ENCODE measurements around the gene FGD4.
A peak's percentile ranks its signal among the peaks of the same experiment; 100 is the strongest.

Gene FGD4

DNA sequence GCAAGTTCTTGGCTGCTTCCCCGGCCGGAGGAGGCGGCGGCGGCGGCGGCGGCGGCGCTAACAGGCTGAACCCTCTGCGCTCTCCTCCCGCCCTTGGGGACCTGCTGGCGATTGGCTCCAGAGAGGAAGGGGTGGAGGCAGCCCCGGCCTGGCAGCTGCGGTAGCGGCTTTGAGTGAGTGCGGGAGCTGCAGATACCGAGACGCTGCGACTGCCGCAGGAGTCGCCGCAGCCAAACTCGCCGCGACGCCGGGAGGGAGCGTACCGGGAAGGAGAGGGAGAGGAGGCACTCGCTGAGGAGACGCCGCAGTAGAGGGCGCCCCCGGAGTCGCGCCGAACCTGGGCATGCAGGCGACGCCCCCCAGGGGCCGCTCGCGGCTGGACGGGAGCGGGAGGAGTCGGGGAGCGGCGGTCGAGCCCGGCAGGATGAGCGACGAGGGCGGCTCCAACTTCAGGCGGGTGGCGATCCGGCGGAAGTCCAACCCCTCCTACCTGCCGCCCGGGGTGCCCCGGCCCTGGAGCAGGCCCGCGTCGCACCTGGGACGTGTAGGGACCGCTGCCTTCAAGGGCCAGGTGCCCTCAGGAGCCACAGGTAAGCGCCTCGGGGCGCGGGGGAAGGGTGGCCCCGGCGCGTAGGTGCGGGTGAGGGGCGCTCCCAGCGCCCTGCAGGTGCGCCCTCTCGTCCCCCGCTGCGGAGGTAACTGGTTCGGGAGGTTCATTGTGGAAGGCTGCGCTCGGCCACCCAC, at the start of gene FGD4:
FGD4 (plus strand) TSS at position 189 of the 744 bp plus-strand sequence.
- DNase-seq = peak; percentile 81

DNA sequence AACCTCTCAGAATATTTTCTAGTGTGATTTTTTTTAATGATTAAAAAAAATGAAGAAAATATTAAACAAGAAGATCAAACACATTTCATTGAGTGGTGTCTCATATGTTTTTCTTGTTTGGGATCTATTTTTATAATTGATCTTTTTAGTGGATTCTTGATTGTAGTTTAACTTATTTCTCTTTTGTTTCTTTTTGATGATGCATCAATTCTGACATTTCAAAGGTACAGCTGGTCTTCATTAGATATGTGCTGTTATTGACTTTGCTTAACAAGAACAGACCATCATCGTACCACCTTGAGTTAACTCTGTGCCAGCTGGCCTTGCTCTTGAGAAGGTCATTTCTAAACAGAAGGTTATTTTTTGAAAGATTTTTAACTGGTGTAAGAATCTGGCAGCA, 45.8 kb upstream of the FGD4 start:
- no peak for DNase-seq

DNA sequence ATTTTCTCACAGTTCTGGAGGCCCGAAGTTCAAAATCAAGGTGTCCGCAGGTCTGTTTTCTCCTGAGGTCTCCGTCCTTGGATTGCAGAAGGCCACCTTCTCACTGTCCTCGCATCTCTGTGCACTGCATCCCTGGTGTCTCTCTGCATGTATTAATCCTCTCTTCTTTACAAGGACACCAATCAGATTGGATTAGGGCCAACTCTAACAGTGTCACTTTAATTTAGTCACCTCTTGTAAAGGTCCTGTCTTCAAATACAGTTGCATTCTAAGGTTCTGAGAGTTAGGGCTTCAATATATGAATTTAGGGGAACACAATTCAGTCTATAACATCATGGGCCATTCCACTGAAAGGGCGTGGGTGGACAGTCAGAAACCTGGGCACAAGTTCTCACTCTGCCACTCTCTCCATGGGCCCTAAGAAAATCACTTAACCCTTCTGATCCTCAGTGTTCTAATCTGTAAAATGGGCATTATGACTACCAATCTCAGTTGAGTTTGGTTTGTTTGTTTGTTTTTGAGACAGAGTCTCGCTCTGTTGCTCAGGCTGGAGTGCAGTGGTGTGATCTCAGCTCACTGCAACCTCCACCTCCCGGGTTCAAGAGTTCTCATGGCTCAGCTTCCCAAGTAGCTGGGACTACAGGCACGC, 41.6 kb upstream of the FGD4 start:
- no peak for DNase-seq

DNA sequence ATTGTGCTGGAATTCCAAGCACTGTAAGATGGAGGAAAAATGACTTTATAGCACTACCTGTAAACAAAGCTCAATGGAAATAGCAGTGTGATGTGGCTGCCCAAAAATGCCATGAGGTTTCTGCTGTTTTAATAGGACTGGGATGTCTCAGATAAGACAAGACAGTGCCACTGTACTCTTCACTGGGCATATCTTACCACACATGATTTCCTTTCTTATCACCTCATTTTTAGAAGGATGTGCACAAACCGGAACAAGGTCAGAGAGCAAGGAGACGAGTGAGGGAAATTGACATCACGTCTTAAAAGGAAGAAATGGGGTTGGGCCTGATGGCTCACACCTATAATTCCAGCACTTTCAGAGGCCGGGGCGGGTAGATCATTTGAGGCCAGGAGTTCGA, 38.4 kb upstream of the FGD4 start:
- no peak for DNase-seq

DNA sequence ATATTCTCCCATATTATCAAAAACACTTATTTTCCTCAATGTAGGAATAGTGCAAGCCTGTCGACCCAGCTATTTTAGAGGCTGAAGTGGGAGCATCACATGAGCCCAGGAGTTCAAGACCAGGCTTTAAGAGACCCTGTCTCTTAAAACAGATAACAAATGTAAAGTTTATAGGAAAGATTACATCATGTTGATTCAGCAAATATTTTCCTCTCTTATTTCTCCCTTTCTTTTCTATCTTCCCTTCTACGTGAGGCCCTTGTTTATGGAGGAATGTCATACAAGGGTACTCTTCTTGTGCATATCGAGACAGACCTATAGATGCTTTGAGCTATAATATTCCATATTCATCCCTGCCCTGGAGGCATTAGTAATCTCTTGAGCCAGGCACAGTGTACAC, 36.5 kb upstream of the FGD4 start:
- no peak for DNase-seq

DNA sequence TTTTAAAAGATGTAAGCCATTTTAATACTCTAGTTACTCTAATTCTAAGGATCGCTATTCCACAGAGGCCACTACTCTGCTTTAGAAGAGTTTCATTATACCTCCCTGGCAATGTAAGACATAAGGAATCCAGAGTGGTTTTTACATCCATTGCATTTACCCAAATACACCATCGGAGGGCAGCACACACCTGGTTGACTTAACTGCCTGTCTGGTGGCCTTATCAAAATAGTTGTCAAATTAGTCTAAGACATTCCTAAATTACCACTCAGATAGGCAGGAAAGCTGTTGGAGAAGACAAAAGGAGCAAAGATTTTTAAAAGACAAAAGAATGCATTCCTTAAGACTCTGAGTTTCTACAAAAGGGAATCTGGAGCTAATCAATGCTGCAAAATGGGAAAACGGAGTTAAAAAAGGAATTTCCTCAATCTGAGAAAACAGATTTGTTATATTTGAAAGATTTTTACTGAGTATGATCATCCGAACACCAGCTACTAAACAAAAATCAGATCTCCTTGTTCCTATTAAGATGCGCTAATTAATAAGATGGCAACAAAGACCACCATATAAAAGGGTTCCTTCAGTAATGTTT, 33.8 kb upstream of the FGD4 start:
- DNase-seq = no peak

DNA sequence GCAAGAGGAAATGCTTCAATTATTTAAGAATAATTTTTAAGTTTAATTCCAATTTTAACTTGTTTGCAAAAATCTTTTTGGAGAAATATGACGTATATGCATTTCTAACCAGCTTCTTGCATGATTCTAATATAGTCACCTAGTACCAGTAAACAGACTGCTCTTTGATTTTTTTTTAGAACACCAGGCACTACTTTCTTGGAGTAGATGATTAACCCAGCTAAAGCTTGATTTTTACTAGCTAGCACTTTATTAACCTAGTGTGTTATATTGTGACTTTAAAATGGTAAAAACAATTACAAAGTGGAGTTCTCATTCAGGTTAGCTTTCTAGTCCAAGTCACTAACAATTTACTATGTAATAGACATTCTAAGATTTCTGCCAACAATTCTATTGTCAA, 32.6 kb upstream of the FGD4 start:
- no peak for DNase-seq

DNA sequence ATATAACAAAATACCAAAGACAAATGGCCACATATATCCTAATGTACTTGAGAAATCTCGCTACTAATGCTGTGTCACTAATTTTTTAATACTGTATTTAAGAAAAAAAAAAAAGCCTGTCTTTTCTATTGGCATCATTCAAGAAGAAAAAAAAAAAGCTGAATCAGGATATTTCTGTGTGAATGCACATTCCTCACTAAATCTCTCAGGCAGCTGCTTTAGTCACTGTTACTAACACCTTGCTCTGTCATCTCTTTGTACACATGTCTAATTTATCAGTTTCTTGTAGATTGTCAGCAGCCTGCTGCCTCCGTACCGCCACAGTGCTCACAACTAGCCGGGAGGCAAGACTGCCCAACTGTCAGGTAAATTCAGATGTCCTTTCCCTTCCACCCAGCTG, 32.0 kb upstream of the FGD4 start:
- DNase-seq = no peak

DNA sequence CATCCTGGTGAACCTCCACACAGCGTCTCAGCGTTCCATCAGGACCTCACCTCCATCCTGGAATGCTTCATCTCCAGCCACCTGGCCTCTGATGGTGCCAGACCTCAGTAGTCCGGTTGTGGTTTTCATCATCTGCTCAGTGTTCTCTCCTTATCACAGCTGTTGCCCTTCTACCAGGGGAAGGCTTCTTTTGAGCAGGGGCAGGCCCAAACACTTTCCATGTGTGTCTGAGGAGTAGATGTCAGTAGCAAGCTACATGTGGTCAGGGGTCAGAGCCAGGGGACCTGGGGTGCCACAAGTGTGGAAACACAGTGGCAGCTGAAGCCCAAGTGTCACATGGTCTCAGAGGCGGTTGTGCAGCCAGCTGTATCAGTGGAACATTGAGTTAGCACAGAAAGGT, 30.2 kb upstream of the FGD4 start:
- DNase-seq = no peak

DNA sequence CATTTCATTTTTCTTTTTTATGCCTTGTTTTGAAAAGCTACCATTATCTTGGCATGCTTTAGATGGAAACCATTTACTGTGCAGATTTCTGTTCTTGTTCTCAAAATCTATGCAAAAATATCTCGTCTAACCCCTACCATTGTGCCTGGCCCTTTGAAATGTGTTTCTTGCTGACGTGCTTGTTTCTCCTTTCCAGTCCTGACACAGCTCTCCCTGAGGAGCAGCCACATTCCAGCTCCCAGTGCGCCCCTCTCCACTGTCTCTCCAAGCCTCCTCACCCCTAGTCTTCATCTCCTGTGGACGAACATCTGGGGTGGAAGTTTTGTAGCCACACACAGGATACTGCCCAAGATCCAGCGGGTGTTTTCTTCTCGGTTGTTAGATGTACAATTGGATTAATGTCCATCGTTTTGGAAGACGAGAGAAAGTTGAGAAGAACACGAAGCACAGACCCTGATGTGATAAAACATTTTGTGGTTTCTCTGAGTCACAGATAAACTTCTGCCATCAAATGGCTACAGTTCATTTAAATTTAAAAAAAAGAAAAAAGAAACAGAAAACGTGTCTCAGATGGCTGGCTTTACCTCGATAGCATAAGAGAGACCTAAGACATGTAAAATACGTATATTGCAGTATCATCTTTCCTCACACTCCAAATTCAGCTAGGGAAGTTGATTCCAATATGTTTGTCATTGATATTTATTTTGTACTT, 21.9 kb upstream of the FGD4 start:
- DNase-seq = no peak

DNA sequence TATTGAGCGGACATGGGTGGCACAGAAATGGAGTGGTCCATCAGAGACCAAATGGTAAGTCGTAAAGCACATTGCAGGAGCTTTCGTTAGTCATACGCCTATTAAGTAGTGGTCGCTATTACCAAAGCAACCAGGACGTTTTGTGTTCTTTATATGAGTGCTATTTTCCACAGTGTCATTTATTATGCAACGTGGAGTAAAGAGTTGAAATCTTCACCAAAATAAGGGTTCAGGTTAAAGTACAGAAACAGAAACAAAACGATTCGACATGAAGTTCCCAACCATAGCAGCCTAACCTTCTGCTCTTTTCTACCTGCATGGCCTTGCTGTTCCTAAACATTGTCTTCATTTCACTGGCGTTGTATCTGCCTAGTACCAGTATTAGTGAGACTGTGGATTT, 20.1 kb upstream of the FGD4 start:
- DNase-seq = no peak

DNA sequence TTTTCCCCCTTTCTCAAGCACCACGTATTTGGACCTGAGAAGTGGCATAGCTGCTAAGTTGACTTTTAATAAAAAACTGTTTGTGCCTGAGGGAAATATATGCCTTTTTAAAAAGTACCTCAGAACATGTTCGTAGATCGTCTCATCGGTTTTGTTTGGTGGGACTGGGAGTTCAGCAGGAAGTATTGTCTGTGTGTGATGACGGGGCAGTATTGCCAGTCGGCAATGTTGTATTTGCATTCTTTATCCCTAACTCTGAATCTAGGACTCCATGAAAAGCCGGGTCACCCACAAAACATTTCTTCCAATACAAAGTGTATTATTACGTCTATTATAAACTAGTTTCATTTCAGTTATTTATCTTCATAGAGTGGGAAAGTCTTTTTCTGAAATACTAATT, 19.7 kb upstream of the FGD4 start:
- DNase-seq = no peak

DNA sequence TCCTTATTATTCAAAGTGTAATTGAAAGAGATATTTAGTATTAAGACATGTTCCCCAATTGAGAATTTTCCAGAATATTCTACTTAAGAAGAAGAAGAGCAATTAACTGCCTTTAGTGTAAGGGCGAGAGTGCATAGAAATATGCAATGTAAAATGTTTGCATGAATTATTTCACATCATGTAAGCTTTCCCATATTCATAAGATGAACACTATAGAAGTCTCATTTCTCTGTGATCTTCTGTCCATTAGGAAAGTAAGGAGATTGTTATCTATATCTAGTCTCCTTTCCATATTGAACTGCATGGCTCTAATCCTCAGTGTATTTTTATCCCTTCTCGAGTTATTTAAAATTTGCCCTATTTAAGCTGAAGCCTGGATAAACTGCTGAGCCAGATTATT, 17.1 kb upstream of the FGD4 start:
- DNase-seq = no peak

DNA sequence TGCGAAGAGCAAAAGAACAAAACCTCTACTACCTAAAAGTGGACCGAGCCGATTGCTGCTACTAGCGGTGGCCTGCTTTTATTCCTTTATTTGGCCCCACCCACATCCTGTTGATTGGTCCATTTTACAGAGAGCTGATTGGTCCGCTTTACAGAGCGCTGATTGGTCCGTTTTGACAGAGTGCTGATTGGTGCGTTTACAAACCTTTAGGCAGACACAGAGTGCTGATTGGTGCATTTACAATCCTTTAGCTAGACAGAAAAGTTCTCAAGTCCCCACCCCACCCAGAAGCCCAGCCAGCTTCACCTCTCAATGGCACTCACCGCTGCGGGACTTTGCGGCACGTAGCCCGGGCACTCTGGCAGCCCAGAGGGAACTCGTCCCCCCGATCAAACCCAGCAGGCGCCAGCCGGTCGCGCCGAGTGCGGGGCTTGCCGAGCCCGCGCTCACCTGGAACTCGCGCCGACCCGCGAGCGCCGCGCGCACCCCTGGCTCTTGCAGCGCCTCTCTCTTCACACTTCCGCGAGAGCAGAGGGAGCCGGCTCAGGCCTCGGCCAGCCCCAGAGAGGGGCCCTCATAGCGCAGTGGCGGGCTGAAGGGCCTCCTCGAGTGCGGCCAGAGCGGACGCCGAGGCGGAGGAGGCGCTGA, 8.7 kb upstream of the FGD4 start:
- DNase-seq = peak; percentile 6

DNA sequence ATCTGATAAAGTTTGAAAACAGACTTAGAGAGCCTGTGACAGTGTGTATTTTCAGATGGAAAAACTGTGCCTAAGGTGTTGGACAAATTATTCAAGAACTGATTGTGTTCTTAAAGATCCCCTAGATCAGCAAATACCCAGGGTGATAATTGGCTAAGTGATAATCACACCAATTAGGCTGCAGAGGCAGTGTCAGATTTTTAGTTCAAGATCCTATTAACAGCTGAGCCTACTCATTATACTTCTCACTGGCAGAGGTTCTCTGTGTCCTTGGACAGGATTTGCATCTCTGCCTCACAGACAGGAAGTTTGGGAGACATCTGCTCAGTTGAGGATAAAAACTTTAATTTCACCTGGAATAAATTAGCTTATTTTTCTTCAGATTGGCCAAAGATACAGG, 4.3 kb upstream of the FGD4 start:
- no peak for DNase-seq

DNA sequence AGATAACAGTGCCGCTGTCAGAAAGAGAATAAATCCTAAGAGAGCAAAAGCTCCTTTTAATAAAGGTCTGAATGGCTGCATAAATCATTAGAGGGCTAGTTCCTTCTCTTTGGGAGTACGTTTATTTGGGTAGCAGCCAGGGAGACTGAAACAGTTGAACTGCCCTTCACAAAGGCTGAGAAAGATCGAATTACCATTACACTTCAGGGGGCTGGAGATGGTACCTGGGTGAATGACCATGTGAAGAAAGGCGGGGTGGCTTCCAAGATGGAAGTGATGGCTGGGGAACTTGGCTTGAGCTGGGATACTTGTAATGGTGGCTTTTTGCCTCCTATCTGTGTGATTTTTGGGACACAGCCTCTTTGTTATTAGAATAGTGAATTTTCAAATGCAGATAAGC, 1.7 kb upstream of the FGD4 start:
- no peak for DNase-seq

DNA sequence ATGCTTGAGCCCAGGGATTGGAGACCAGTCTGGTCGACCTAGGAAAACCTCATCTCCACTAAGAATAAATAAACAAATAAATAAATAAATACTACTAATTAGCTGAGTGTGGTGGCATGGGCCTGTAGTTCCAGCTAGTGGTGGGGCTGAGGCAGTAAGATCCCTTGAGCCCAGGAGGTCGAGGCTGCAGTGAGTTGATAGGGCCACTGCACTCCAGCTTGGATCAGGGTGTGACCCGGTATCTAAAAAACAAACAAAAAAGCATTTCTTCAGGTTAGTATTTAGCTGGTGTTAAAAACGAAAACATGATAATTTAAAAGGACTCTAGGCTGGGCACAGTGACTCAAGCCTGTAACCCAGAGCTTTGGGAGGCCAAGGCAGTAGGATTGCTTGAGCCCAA, 1.2 kb upstream of the FGD4 start:
- no peak for DNase-seq

DNA sequence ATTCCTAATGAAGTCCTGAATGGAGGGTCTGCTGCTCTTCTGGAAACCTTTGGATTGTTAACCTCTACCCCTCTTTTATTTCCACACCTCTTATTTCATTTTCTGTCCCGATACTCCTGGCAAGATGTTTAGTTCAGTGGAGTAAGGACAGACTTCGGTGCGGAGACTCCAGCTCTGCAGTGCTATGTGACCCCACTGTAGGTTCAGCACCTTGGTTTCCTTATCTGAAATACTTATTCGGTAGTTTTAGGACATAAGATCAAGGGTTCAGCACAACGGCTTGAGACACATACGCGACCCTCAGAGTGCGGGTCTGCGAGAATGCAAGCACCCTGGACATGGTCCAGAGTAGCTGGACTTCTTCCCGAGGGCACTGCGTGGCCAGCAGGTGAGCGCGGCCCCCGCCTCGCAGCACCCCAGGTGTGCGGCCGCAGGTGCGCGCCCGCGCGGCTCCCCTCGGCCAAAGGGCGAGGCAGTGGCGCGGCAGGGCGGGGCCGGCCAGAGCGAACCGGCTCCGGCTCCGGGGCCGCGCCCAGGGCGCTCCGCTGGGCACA, 465 bp upstream of the FGD4 start:
- no peak for DNase-seq

DNA sequence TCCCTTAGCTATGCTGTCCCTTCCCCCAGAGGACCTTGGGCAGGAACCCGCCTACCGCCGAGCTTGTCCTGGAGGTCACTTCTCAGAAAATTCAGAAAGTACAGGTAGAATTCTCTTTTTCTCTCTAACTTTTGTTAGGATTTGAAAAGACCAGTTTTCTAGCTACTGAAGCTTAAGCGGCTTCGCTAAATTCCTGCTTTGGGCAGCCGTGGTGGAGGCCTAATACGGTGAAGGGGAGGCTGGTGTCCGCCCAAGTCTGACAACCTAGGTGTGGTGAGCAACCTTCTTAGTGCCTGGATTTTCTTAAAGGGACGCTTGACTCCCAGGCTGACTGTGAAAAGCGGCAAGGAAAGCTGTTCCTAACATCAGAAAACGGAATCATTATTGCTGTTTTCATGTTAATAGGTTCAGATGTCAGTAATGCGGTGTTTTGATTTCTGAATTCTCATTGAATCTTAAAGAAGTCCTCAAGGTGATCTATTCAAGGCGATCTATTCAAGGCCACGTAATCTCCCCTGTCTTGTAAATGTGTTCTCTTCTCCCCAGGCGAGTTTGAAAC, 835 bp downstream of the FGD4 start:
- no peak for DNase-seq

DNA sequence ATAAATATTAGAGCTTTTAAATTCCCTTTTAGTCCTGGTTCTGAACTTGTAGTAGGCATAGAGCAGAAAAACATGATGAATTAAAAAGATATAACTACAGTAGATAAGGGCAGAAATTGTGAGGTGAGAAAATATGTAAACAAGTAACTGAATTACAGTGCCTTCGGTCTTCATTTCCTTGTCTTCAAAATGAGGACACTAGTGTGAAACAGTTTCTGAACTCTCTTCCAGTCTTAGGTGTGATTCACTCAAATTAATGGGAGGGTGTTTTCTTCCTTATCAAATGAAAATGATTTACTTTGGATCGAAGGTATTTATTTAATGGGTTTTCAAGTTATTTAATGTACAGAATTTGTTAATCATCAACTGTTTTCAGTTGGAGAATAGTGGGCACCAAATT, 1.5 kb downstream of the FGD4 start:
- no peak for DNase-seq

DNA sequence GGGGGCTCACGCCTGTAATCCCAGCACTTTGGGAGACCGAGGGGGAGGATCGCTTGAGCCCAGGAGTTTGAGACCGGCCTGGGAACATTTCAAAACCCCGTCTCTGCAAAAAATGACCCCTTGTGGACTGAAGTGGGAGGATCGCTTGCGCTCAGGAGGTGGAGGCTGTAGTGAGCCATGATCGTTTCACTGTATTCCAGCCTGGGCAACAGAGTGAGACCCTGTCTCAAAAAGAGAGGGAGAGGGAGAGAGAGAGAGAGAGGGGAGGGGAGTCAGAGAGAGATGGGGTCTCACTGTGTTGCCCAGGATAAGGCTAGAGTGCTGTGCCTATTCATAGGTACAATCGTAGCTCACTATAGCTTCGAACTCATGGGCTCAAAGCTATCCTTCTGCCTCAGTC, 2.8 kb downstream of the FGD4 start:
- DNase-seq = no peak

DNA sequence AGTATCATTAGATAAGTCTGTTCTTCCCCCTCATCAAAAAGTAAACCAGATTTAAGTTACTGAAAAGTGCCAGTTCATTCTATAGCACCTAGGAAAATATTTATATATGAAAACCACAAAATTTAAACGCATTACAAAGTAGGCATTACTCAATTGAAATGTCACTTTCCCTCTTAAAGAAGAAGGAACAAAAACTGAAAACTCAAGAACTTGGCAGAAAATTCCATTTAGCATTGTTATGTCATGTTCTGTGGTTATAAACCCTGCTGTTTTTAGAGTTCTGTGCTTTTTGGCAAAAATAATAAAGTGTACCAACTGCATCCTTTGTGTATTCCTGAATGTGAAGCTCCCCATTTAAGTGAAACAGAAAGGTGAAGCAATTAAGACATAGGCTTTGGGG, 3.6 kb downstream of the FGD4 start:
- no peak for DNase-seq

DNA sequence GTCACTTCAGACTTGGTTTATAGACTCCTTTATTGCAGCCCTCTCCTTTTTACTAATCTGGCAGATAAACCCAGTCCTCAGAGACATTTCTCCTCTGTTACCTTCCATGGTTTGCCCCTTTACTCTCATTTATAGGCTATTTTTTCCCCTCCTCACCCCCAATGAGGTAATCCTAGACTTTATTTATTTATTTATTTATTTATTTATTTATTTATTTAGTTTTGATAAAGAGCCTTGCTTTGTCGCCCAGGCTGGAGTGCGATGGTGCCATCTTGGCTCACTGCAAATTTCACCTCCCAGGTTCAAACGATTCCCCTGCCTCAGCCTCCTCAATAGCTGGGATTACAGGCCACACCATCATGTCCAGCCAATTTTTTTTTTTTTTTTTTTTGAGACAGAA, 8.4 kb downstream of the FGD4 start:
- no peak for DNase-seq
